Measurements from ENCODE around the gene ARHGAP31.
"Not testable (repeated sequence)": the region's sequence is repeated elsewhere in the genome, so short reads cannot be mapped to it uniquely, and the experiment has no call there.

ARHGAP31 gene

DNA sequence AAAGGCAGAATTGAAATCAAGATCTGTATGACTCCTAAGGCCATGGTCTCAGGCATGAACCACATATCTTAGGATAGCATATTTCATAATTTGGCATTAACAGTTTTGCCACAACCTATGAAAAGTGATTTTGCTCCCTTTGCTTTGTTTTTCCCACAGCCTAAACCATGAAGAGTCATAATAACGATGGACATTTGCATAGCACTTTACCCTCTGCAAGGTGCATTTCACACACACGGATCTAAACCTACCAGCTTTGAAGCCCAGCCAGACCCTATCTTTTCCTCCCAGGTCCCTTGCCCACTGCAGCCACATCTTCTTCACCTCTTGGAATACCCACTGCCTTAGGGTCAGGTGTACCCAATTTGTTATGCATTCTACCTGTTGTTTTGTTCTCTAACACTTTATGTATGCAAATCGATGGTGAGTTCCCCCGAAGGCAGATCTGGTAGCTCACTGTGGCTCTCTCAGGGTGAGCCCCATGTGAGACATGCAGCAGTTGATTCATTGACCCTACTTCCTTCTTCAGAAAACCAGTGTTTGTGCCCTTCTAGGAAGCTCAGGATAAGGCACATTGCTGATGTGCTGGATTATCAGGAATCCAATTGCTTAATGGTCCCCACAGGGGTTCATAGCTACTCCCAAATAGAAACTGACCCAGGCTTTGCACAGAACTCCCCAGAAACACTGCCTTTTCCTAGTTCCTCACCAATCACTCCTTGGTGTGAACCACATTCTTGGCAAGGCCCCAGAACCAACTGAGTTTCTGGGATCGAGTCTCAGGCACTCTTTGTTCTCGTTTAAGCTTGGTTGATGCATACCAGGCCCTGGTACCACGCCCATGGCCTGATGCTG is 8.7 kb downstream of the ARHGAP31 start:
- no peaks in the 10 kb centered on the region for H3K9me3 ChIP-seq (ENCODE audit: insufficient read depth, low read length)
- H3K27ac ChIP-seq (ENCODE audit: low read length), result no peak overlapping the region
- no peak overlapping the region for H3K4me2 ChIP-seq (ENCODE audit: low read length)
- no peak overlapping the region for H3K4me3 ChIP-seq (ENCODE audit: low read length)
- peaks cover 42% of the 10 kb centered on the region for H3K36me3 ChIP-seq (replicated peaks; ENCODE audit: low read depth, low read length)
- peaks cover 14% of the 10 kb centered on the region for H3K4me1 ChIP-seq (ENCODE audit: low read length)
- H3K9ac ChIP-seq (ENCODE audit: low read length), result no peak overlapping the region
- H4K20me1 ChIP-seq (ENCODE audit: insufficient read depth, low read length), result peaks cover 31% of the 10 kb centered on the region
- peaks cover 56% of the 10 kb centered on the region for H3K79me2 ChIP-seq (ENCODE audit: low read length)
- H2AFZ ChIP-seq (ENCODE audit: low read depth, low read length), result no peak overlapping the region
- TF ChIP-seq, protein P1, sequence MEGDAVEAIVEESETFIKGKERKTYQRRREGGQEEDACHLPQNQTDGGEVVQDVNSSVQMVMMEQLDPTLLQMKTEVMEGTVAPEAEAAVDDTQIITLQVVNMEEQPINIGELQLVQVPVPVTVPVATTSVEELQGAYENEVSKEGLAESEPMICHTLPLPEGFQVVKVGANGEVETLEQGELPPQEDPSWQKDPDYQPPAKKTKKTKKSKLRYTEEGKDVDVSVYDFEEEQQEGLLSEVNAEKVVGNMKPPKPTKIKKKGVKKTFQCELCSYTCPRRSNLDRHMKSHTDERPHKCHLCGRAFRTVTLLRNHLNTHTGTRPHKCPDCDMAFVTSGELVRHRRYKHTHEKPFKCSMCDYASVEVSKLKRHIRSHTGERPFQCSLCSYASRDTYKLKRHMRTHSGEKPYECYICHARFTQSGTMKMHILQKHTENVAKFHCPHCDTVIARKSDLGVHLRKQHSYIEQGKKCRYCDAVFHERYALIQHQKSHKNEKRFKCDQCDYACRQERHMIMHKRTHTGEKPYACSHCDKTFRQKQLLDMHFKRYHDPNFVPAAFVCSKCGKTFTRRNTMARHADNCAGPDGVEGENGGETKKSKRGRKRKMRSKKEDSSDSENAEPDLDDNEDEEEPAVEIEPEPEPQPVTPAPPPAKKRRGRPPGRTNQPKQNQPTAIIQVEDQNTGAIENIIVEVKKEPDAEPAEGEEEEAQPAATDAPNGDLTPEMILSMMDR (IDR thresholded peaks at IDR 0.05; ENCODE audit: low read depth, low read length), result no peak
- no peak for TF ChIP-seq EZH2phosphoT487 (IDR thresholded peaks at IDR 0.05; ENCODE audit: low read depth)
- no peaks in the 10 kb centered on the region for H3K27me3 ChIP-seq (ENCODE audit: low read depth, low read length)

DNA sequence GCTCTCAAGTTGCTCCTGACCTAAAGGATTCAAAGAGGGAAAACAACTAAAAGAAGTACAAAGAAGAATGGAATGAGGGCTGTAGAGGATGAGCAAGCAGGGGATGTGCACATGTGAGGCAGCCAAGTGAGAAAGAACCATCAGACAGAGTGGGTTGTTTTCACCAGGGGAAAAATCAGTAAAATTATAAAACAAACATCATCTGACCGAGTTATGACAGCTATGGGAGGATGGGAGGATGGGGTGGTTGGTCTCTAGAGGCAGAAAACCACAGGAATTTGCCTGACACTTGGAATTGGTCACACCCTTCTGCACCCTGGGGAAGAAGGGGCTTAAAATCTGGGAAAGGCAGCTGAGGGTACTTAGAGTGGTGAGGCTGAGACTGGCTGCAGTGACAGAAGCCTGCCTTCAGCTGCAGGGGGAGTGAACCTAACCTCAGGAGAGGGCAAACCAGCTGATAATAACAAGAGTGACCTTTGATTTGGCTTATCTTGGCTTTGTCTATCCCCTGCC is 10.1 kb downstream of the ARHGAP31 start:
- H3K9ac ChIP-seq (ENCODE audit: low read length), result no peak overlapping the region
- no peak overlapping the region for H3K4me2 ChIP-seq (ENCODE audit: low read length)
- H4K20me1 ChIP-seq (ENCODE audit: insufficient read depth, low read length), result peaks cover 38% of the 10 kb centered on the region
- H3K9me3 ChIP-seq (ENCODE audit: insufficient read depth, low read length), result no peaks in the 10 kb centered on the region
- H3K4me1 ChIP-seq (ENCODE audit: low read length), result peaks cover 14% of the 10 kb centered on the region
- no peak overlapping the region for H3K27ac ChIP-seq (ENCODE audit: low read length)
- H3K4me3 ChIP-seq (ENCODE audit: low read length), result no peak overlapping the region
- no peak for TF ChIP-seq EZH2phosphoT487 (IDR thresholded peaks at IDR 0.05; ENCODE audit: low read depth)
- TF ChIP-seq, protein P1 (IDR thresholded peaks at IDR 0.05; ENCODE audit: low read depth, low read length), result no peak
- H3K27me3 ChIP-seq (ENCODE audit: low read depth, low read length), result no peaks in the 10 kb centered on the region
- peaks cover 41% of the 10 kb centered on the region for H3K36me3 ChIP-seq (replicated peaks; ENCODE audit: low read depth, low read length)
- peaks cover 60% of the 10 kb centered on the region for H3K79me2 ChIP-seq (ENCODE audit: low read length)
- H2AFZ ChIP-seq (ENCODE audit: low read depth, low read length), result no peak overlapping the region

DNA sequence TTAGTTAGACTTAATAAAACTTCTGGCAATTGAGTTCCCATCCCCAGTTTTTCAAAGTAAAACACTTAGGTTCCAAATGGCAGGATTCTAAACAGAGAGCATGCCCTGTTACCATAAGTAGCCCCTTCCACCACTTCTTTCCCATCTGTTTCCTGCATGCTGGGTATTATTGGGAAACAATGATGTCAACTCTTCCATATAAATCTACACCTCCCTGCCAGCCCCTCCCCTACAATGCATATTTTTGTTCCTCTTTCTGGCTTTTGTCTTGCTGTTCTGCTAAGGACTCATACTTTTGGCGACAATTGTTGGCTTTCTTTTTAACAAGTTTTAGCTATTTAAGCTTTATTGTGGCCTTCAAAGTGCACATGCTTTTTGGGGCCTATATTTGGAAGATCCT is 11.1 kb downstream of the ARHGAP31 start:
- no peak for TF ChIP-seq EZH2phosphoT487 (IDR thresholded peaks at IDR 0.05; ENCODE audit: low read depth)
- TF ChIP-seq, protein P1 (IDR thresholded peaks at IDR 0.05; ENCODE audit: low read depth, low read length), result no peak
- Histone ChIP-seq H3K4me1 (ENCODE audit: low read length) (peaks cover 14% of the 10 kb centered on the region), H4K20me1 (ENCODE audit: insufficient read depth, low read length) (peaks cover 38% of the 10 kb centered on the region), H3K27ac (ENCODE audit: low read length) (no peak overlapping the region), H3K27me3 (ENCODE audit: low read depth, low read length) (no peaks in the 10 kb centered on the region), H3K4me2 (ENCODE audit: low read length) (no peak overlapping the region), H3K9ac (ENCODE audit: low read length) (no peak overlapping the region), H3K36me3 (replicated peaks; ENCODE audit: low read depth, low read length) (peaks cover 38% of the 10 kb centered on the region), H3K4me3 (ENCODE audit: low read length) (no peak overlapping the region), H3K79me2 (ENCODE audit: low read length) (peaks cover 60% of the 10 kb centered on the region), H2AFZ (ENCODE audit: low read depth, low read length) (no peak overlapping the region), H3K9me3 (ENCODE audit: insufficient read depth, low read length) (no peaks in the 10 kb centered on the region)

DNA sequence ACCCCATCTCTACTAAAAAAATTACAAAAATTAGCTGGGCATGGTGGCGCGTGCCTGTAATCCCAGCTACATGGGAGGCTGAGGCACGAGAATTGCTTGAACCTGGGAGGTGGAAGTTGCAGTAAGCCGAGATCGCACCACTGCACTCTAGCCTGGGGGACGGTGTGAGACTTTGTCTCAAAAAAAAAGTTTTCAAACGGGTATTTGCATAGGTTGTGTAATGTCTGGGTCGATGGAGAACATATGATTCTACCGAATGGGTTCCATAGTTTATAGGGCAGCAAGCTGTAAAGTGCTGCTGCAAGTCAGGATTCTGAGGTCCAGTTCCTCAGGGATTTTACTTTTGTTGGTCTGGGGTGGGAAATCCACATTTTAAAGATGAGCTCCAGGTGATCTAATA is 12.2 kb downstream of the ARHGAP31 start:
- H3K4me3 ChIP-seq (ENCODE audit: low read length); H3K9me3 ChIP-seq (ENCODE audit: insufficient read depth, low read length); H3K27ac ChIP-seq (ENCODE audit: low read length); H3K9ac ChIP-seq (ENCODE audit: low read length); H3K4me2 ChIP-seq (ENCODE audit: low read length); H2AFZ ChIP-seq (ENCODE audit: low read depth, low read length); H3K27me3 ChIP-seq (ENCODE audit: low read depth, low read length): not testable (repeated sequence)
- Histone ChIP-seq H4K20me1 (ENCODE audit: insufficient read depth, low read length) (peaks cover 33% of the 10 kb centered on the region), H3K36me3 (replicated peaks; ENCODE audit: low read depth, low read length) (peaks cover 39% of the 10 kb centered on the region), H3K79me2 (ENCODE audit: low read length) (peaks cover 54% of the 10 kb centered on the region), H3K4me1 (ENCODE audit: low read length) (peaks cover 14% of the 10 kb centered on the region)
